Stimulated activated CD4-positive, alpha-beta T cell treated with anti-CD3 and anti-CD28 coated beads, TNF-alpha, amount 100 ng/mL, for 24 hours (primary cell): Measurements from ENCODE around the gene FOXJ2.
"Not testable (repeated sequence)": the region's sequence is repeated elsewhere in the genome, so short reads cannot be mapped to it uniquely, and the experiment has no call there.

Source experiments
- DNase-seq, 3 experiments: peaks; one replicate each; pipeline ENCODE4 v3.0.0-alpha.2; 2020; ENCODE audit warnings: low read depth in 3 of 3

Gene FOXJ2

DNA sequence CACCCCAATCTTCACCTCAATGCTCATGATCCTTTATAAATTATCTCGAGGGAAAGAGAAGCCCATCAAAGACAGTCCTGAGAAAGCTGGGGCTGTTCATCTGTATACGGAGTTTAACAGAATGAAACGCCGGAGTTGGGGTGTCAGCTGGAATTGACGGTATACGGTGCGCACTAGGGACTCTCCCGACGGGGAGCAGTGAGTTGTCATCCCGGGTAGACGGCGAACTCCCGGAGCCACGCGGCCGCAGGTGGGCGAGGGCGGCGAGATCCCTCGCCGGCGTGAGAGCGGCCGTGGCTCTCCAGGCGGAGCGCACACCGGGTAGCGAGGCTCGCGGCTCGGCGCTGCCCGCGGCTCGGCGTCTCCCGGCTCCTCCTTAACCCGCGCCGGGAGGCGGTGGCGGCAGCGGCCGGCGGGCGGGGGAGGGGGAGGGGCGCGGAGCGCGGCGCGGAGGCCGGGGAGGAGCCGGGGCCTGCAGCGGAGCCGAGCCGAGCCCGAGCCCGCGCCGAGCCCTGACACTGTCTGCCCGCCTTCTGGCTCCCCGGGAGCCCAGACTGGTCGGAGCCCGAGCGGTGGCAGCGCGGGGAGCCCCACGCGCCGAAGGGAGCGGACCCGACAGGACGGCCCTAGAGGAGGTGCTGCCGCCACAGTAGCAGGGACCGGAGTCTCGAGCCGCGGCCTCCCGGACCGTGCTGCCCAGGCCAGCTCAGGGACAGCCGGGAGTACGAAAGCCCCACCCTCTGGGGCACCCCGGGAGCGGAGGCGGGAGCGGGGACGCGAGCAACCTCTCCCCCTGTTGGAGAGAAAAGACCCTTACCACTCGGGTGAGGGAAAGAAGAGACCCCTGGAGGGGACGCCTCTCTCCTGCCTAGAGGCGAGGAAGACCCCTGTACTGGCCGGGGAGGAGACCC, at the start of gene FOXJ2:
Gene FOXJ2 (plus strand): TSS at position 475 of the 911 bp plus-strand sequence. CDS start 7,117 bp downstream, outside the sequence.
- DNase-seq: peak; percentile 53 to 73 (median 59)

DNA sequence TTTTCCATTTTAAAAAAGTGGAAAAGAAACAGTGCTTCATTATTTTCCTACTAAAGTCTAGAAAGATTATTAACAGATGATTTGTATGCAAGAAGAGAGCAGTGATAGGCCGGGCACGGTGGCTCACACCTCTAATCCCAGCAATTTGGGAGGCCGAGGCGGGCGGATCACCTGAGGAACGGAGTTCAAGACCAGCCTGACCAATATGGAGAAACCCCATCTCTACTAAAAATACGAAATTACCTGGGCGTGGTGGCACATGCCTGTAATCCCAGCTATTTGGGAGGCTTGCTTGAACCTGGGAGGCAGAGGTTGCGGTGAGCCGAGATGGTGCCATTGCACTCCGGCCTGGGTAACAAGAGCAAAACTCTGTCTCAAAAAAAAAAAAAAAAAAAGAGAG, 49.5 kb upstream of the FOXJ2 start:
- DNase-seq: not testable (repeated sequence)

DNA sequence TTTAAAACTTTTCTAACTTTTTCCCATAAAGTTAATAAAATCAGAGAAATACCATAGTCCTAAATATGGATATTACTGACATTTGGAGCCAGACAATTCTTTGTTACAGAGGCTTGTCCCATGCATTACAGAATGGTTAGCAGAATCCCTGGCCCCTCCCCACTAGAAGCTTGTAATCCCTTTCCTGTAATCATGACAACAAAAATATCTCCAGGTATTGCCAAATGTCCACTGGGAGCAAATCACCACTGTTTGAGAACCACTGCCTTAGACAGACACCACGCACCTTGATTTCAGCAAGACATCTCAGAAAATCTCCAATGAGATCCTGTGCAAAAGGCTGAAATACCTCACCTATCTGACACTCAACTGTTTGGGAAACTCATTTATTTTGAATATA, 49.1 kb upstream of the FOXJ2 start:
- not testable (repeated sequence) for DNase-seq

DNA sequence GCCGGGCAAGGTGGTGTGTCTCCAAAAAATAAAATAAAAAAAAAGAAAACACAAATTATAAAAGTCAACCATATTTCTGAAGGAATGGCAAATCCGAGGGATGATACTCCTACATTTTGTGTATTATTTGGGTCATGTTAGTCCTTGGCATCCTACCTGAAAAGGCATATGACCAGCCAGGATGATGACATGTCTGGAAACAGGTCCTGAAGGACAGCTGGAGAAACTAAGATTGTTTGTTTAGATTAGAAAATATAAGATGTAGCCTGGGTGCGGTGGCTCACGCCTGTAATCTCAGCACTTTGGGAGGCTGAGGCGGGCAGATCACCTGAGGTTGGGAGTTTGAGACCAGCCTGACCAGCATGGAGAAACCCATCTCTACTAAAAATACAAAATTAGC, 47.6 kb upstream of the FOXJ2 start:
- DNase-seq: no peak

DNA sequence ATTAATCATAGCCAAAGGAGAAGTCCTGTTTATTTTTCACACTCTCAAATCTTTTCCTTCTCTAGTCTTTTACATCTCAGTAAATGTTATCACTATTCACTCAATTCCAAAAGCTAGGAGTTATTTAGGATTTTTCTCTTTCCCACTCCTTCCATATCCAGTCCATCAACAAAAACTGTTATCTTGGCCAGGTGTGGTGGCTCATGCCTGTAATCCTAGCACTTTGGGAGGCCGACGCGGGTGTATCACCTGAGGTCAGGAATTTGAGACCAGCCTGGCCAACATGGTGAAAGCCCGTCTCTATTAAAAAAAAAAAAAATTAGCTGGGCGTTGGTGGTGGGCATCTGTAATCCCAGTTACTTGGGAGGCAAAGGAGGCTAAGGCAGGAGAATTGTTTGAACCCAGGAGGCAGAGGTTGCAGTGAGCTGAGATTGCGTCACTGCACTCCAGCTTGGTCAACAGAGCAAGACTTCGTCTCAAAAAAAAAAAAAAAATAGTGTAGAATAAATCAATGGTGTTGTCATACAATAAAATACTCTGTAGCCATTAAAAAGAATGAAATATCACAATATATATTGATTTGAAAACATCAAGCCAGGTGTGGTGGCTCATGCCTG, 46.6 kb upstream of the FOXJ2 start:
- no peak for DNase-seq

DNA sequence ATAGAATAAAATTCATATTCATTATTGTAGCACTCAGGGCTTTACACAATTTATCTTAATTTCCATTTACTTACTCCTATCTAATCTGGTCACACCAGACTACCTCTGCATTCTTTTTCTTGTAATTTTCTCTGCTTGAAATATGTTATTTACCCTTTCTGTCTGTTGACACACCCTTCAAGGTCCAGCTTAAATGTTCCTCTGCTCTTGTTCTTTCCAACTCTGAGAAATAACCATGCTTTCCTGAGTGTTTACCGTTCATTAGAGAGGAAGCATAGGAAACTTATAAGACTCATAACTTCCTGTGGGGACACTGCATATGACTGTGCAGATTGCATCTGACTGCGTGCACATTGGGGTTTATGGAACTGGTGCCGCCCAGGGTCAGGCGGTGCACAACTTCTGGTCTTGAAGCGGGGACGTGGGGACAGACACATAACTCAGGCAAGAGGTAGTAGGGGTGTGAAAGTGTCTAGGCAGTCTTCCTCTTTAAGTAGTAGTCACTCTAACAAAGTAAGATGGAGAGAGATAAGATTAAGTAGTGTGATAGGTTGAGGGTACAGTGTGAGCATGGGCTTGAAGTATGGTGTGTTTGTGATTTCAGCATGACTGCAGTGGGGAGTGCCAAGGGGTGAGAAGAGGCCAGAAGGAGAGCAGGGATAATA, 42.6 kb upstream of the FOXJ2 start:
- DNase-seq: peak; percentile 31 to 78 (median 56)

DNA sequence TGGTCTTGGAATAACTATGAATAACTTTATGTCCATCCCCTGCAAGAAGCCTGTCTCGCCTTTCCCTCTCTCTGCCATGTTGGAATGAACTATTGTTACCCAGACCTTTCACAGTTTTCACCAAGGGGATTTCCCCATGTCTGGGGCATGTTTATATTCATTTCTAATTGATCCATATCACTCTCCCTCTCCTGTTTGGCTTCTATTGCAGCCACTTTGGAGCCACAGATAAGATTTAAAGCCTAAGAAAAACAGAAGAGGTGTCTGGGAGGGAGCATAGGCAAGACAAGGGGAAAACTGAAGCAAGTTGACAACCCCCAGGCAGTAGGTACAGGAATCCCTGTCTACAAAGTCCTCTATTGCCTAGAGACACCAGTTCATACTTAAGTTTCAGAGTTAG, 41.0 kb upstream of the FOXJ2 start:
- no peak for DNase-seq

DNA sequence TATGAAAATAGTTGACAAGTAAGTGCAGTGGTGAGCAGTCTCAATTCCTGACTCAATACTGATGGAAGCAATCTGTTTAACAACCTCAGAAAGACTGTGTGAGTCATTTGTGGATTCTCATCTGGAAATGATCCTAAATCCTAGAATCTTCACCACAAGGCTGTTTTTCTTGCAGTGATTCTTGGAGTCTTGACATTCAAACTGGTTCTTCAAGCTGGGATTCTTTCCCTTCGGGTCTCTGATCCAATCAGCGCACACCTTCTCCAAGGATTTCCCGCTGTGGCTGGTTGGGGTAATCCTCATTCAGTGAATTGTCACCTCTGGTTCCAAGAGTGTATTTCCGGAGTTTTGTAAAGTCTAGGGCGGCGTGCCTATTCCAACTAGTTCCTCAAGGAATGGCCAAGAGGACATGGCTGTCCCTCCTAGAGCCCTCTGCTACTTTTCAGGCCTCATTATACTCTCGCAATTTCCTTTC, 37.7 kb upstream of the FOXJ2 start:
- no peak for DNase-seq

DNA sequence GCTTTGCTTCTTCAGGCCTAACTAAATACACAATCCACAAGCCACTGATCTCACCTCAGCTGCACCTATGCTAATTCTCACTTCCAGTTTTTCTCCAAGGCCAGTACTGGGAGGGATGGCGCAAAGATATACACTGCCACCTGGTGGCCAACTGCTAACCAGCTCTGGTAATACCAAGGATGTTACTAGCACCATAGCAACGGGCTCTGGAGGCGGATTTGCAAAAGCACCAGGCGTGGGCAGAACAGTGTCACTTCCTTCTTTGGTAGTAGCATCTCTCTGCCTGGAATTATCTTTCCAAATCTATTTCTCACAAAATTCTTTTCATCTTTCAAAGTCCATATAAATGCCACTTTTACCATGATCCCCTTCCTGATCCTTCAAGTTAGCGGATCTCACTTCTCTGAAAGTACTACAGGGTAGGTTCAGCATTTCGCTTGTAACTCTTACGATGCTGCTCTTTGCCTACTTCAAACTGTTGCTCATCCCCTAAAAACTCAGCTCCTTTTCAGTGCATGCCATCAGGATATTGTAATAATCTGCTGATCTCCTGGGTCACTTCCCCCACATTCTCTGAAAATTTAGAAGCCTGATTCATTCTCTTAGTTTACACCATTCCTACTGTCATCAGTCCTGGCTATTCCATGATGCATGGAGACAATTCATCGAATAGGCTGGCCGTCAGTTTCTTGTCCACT, 37.1 kb upstream of the FOXJ2 start:
- peak; percentile 73 to 86 (median 82) for DNase-seq

DNA sequence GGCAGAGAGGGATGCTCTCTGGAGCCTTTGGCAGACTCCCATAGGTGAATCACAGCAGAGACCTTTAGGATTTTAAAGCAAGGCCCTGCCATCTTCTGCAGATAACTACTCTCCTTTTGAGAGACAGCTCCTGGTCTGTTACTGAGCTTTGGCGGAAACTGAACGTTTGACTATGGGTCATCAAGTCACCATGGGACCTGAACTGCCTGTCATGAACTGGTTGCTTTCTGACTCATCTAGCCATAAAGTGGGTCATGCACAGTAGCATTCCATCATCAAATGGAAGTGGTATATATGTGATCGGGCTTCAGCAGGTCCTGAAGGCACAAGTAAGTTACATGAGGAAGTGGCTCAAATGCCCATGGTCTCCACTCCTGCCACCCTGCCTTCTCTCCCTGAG, 31.7 kb upstream of the FOXJ2 start:
- not testable (repeated sequence) for DNase-seq

DNA sequence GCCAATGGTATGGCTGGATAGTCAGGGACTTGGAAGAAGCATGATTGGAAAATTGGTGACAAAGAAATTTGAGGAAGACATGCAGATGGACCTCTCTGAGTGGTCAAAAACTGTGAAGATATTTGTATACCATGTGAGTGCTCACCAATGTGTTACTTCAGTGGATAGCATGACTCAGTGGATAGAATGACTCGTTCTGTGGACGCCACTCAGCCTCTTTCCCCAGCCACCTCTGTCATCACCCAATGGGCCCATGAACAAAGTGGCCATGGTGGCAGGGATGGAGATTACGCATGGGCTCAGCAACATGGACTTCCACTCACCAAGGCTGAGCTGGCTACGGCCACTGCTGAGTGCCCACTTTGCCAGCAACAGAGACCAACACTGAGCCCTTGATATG, 31.0 kb upstream of the FOXJ2 start:
- DNase-seq: not testable (repeated sequence)

DNA sequence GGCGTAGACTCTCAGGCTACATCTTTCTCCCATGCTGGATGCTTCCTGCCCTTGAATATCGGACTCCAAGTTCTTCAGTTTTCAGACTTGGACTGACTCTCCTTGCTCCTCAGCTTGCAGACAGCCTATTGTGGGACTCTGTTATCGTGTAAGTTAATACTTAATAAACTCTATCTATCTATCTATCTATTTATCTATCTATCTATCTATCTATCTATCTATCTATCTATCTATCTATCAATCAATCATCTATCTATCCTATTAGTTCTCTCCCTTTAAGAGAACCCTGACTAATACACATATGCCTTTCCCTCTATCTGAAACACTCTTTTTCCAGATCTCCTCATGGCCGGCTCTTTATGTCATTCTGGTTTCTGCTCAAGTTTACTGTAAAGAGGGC, 27.6 kb upstream of the FOXJ2 start:
- not testable (repeated sequence) for DNase-seq

DNA sequence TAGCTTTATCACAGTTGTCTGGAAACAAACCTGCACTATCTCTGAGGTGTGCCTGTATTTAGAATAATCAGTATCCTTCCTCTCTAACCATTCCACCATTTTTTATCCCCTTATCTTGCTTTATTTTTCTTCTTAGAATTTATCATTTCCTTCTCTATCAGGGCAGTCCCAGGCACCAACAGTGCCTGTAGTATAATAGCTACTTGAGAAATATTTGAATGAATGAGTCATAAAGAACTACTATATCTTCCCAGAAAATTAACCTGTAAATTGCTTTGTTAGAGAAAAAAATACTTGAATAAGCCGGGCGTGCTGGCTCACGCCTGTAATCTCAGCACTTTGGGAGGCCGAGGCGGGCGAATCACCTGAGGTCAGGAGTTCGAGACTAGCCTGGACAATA, 21.2 kb upstream of the FOXJ2 start:
- no peak for DNase-seq

DNA sequence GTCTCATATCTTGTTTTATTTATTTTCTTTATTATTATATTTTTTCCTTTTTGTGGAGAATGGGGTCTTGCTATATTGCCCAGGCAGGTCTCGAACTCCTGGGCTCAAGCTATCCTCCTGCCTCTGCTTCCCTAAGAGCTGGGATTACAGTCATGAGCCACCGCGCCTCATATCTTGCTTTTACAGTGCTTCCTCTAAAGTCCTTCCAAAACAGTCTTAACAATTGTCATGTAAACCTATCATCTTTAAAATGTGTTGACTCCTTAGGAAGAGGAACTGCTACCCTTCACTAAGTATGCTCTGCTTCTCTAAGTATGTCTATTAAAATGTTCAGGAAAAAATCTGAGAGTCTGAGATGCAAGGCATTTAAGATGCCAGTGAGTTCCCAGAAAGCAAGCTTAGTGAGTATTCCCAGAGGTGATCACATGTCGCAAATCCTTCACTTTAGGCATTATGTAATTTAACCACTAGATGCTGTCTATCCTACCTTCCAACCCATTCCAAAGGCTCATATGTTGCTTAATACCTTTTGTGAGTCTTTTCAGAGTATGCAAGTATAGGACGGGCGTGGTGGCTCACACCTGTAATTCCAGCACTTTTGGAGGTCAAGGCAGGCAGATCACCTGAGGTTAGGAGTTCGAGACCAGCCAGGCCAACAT, 19.7 kb upstream of the FOXJ2 start:
- no peak for DNase-seq

DNA sequence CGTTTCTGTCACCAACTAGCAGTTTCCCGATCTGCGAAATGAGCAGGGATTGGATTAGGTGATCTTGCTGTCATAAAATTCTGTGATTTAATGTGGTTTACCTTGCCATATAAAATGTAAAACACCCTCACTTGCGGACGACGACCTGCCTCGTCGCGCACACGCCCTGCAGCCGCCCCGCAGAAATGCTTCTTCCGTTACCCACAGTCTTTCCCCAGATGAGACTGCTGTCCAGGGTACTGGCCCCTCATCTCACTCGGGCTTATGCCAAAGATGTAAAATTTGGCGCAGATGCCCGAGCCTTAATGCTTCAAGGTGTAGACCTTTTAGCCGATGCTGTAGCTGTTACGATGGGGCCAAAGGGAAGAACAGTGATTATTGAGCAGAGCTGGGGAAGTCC, 17.7 kb upstream of the FOXJ2 start:
- no peak for DNase-seq

DNA sequence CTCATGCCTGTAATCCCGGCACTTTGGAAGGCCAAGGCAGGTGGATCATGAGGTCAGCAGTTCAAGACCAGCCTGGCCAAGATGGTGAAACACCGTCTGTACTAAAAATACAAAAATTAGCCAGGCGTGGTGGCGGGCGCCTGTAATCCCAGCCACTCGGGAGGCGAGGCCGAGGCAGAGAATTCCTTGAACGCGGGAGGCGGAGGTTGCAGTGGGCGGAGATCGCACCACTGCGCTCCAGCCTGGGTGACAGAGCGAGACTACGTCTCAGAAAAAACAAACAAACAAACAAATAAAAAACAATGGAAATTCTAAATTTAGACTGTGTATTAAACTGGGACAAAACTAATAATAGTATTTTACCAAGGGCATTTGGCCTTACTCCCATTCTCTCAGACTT, 14.3 kb upstream of the FOXJ2 start:
- DNase-seq: not testable (repeated sequence)

DNA sequence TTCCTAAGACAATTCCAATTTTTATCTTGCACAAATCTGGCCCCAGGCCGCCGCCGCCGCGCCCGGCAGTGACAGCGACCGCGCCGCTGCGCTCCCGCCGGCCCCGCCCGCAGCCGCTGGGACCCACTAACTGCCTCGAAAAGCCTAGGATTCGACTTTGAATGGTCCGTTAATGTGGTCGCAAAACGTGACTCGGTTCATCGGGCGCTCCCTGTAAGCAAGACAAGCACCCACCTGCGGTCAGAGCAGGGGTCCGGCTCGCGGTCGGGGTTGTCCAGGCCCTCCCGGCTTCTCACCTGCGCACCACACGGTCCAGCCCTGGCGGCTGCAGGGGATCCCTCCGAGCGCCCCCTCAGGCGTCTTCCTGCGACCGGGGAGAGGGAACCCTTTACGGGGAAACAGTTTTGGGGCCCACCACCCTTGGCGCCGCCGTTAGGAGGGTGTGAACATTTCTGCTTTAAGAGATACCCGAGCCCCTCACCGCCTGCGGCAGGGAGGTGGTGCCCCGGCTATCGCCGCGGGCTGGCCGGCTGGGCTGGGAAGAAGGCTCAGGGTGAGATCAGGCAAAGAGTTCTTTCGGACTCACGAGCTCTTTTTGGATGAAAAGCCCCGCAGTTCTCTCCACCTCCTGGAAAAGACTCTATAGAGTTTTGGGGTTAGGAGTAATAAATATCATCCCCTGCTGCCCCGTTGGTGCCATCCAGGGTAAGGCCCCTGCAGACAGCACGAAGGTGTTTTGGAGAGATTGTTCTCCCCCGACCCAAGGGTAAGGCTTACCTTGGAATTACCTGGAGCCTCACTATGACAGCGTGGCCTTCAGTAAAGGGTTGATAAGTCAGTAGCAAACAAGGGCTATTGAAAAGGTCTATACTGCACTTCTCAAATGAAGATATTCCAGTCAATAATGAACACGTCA, 13.6 kb upstream of the FOXJ2 start:
- DNase-seq: peak in 1 of 3 experiments; percentile 25

DNA sequence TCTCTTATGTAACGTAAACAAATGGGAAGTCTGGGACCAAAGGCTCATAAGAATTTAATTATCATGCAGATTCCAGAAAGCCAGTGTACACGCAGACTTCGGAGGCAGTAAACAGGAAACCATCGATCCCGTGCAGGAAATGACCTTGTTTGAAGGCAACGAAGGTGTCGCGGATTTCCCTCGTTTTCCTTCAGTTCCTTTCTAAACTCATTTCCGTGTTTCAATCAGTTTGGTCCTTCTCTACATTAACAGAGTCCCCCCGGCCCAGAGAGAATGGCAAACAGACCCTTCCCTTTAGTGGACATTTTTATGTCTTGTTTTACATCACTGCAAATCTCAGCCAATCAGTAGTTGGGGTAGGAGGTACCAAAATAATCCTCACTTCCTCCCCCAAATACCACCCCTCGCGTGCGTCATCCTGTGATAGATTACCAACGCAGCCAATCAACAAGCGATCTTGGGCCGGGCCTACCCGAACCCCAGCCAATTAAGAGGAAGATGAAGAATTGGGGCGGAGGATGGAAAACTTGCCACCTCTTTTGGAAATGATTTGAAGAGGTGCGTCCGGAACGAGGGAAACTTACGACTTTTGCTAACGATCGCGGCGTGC, 6.1 kb upstream of the FOXJ2 start:
- peak; percentile 84 to 96 (median 94) for DNase-seq

DNA sequence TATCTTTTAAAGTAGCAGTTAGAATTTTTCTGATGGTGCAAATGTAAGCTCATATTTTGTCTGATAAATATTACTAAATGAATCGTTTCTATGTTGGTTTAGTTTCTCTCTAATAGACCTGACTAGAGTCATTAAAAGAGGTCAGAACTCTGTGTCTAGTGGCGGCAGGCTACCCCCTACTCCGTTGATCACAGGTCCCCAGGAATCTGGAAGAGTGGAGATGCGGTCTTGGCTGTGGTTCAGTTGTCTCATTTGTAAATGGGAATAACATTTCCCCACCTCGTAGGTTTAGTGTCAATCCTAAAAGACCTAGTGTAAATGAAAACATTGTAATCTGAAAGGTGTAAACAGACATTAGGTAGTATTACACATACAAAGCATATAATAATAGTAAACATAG, 4.7 kb upstream of the FOXJ2 start:
- DNase-seq: no peak

DNA sequence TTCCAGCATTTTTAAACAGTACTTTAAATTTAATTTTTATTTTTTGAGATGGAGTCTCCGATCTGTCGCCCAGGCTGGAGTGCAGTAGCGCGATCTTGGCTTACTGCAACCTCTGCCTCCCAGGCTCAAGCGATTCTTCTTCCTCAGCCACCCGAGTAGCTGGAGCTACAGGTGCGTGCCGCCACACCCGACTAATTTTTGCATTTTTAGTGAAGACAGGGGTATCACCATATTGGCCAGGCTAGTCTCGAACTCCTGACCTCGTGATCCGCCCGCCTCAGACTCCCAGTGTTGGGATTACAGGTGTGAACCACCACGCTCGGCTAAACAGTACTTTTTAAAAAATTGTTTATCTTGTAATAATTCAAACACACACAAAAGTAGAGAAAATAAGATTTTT, 4.2 kb upstream of the FOXJ2 start:
- no peak for DNase-seq
